K562 (cell line): ENCODE results near the gene FBXO11. TPM values are rescaled to one million over a fixed set of nuclear protein-coding genes. Genes with fewer than 3 reads are reported as not detected.
A peak's percentile ranks its signal among the peaks of the same experiment; 100 is the strongest.

Experiments
- ATAC-seq: fragments of 200-7000 bp; cut with Tn5 transposase; 3 replicates; pipeline ENCODE4 v1.9.1; 2020; ENCODE audit warnings: moderate library complexity
- BruUV-seq: library from RNA; stranded (reverse); fragments of 400-500 nt; replicated peaks from 2 replicates; lab custom pipeline; 2021; lab: Mats Ljungman, UMichigan
- CTCF ChIA-PET: fragments of 300-600 bp; formaldehyde crosslinking; extraction: SDS; loops from one replicate; lab custom pipeline; 2021; ENCODE audit warnings: low intra/inter-chr PET ratio; lab: Yijun Ruan, JAX
- POLR2A ChIA-PET: fragments of 300-600, 350-650 bp; sonication (Branson Sonifier 250); formaldehyde crosslinking; extraction: SDS; loops from one replicate; lab custom pipeline; 2021; ENCODE audit warnings: antibody characterized with exemption, inconsistent platforms; lab: Yijun Ruan, JAX
- DNase-seq, 4 experiments: peaks; one replicate each; pipeline versions ENCODE4 v3.0.0 to v3.0.0-alpha.2; 2011 to 2018; ENCODE audit warnings: low spot score in 3 of 4, mixed read lengths in 3 of 4; ENCODE audit errors: extremely low read depth in 1 of 4
- FAIRE-seq: peaks from 2 replicates; lab custom pipeline; 2011; peaks lifted over from hg19 to GRCh38; lab: Jason Lieb, UNC
- H2AFZ ChIP-seq: 2 replicates; pipeline ENCODE4 v1.6.0; 2011; ENCODE audit warnings: low read depth, low read length, control low read depth, inconsistent platforms
- H3K27ac ChIP-seq: fragments of 200-600 bp; 3 replicates; pipeline ENCODE4 v1.8.0; 2011; ENCODE audit warnings: low read depth, mild to moderate bottlenecking, control low read depth, inconsistent platforms, low read length, moderate library complexity, mixed read lengths; ENCODE audit errors: extremely low read depth
- H3K27me3 ChIP-seq, 2 experiments: fragments of 300-600 bp in 1 of 2; 2 replicates in 1 of 2; 3 replicates in 1 of 2; pipeline versions ENCODE4 v1.6.0 to v1.8.0; 2011; ENCODE audit warnings: inconsistent platforms in 2 of 2, low read length in 2 of 2, mild to moderate bottlenecking in 1 of 2, mixed read lengths in 1 of 2, moderate library complexity in 1 of 2; ENCODE audit not compliant: control insufficient read depth in 2 of 2, insufficient read depth in 2 of 2
- H3K36me3 ChIP-seq: fragments of 300-600 bp; 3 replicates; pipeline ENCODE4 v1.8.0; 2011; ENCODE audit warnings: mild to moderate bottlenecking, low read length, inconsistent platforms; ENCODE audit not compliant: control insufficient read depth, insufficient read depth
- H3K4me1 ChIP-seq, 2 experiments: fragments of 200-600 bp in 1 of 2; replicated peaks in 1 of 2; 2 replicates in 1 of 2; 3 replicates in 1 of 2; pipeline versions ENCODE4 v1.5.1 to v1.8.0; 2011; ENCODE audit warnings: inconsistent platforms in 2 of 2, low read length in 2 of 2, mild to moderate bottlenecking in 1 of 2, mixed read lengths in 1 of 2, moderate library complexity in 1 of 2; ENCODE audit not compliant: control insufficient read depth in 2 of 2, insufficient read depth in 2 of 2
- H3K4me2 ChIP-seq: 2 replicates; pipeline ENCODE4 v1.6.1; 2011; ENCODE audit warnings: low read length, control low read depth, inconsistent platforms, mixed read lengths; ENCODE audit not compliant: insufficient read depth
- H3K4me3 ChIP-seq: fragments of 200-600 bp; sonication (generic), shearing (Covaris generic); 2 replicates; pipeline ENCODE4 v1.5.1; 2016; ENCODE audit warnings: control low read depth, inconsistent platforms
- H3K79me2 ChIP-seq: fragments of 200-600 bp; 3 replicates; pipeline ENCODE4 v1.8.0; 2011; ENCODE audit warnings: low read length, inconsistent platforms; ENCODE audit not compliant: control insufficient read depth, insufficient read depth
- H3K9ac ChIP-seq, 2 experiments: 2 replicates each; pipeline versions ENCODE4 v1.6.0 to v1.6.1; 2011; ENCODE audit warnings: low read depth in 2 of 2, low read length in 2 of 2, control low read depth in 1 of 2, inconsistent platforms in 1 of 2, mild to moderate bottlenecking in 1 of 2, mixed read lengths in 1 of 2; ENCODE audit not compliant: insufficient read depth in 1 of 2
- H3K9me1 ChIP-seq: one replicate; pipeline ENCODE4 v1.6.0; 2011; ENCODE audit warnings: inconsistent platforms, mild to moderate bottlenecking, low read length, moderate library complexity; ENCODE audit not compliant: control insufficient read depth, insufficient read depth
- H3K9me3 ChIP-seq: replicated peaks from 2 replicates; pipeline ENCODE4 v1.5.1; 2011; ENCODE audit warnings: low read depth, low read length, inconsistent platforms; ENCODE audit not compliant: control insufficient read depth, insufficient read depth
- H4K20me1 ChIP-seq: replicated peaks from 2 replicates; pipeline ENCODE4 v1.6.1; 2011; ENCODE audit warnings: low read length, inconsistent platforms, mixed read lengths; ENCODE audit not compliant: control insufficient read depth, insufficient read depth
- C11orf30 ChIP-seq: fragments of 450-650 bp; IDR thresholded peaks from 2 replicates; pipeline ENCODE4 v1.6.1; 2016; ENCODE audit warnings: low read depth, mild to moderate bottlenecking
- CHD4 ChIP-seq: fragments of 200-600 bp; sonication (generic); IDR thresholded peaks from 3 replicates; pipeline ENCODE4 v1.6.1; 2012; ENCODE audit warnings: low read depth, mild to moderate bottlenecking, mixed read lengths, low read length, inconsistent platforms; ENCODE audit not compliant: insufficient read depth, insufficient replicate concordance, poor library complexity, severe bottlenecking
- ELF1 ChIP-seq: fragments of 200-800 bp; sonication (Bioruptor generic); IDR thresholded peaks from 2 replicates; pipeline ENCODE4 v1.6.1; 2016; ENCODE audit warnings: missing genetic modification characterization, missing compliant biosample characterization
- TRIM28 ChIP-seq: fragments of 450-650 bp; IDR thresholded peaks from 2 replicates; pipeline ENCODE4 v1.6.1; 2017
- XRCC5 ChIP-seq: fragments of 200-400 bp; formaldehyde crosslinking; IDR thresholded peaks from 2 replicates; pipeline ENCODE4 v1.6.1; 2017; ENCODE audit warnings: low read depth, mild to moderate bottlenecking, low read length
- ZFP1 ChIP-seq: fragments of 450-650 bp; formaldehyde crosslinking; IDR thresholded peaks from 2 replicates; pipeline ENCODE4 v1.4.0; 2020; ENCODE audit warnings: mild to moderate bottlenecking, mixed read lengths
- ZNF41 ChIP-seq: fragments of 250-450 bp; sonication (Bioruptor Pico); conservative IDR thresholded peaks from 2 replicates; pipeline ENCODE4 v1.4.0; 2020; ENCODE audit warnings: mild to moderate bottlenecking
- ZNF766 ChIP-seq: fragments of 200-800 bp; sonication (Bioruptor generic); conservative IDR thresholded peaks from 2 replicates; pipeline ENCODE4 v1.6.1; 2016; ENCODE audit warnings: missing genetic modification characterization, missing compliant biosample characterization
- WGBS: fragments of 100-300 bp; shearing (Covaris generic); methylation state at CpG from one replicate; pipeline ENCODE4 v1.1.6; 2016; ENCODE audit warnings: low coverage, mixed read lengths; ENCODE audit not compliant: insufficient coverage; ENCODE audit errors: missing lambda C conversion rate; 5-methylcytosine and 5-hydroxymethylcytosine counted together
- in situ Hi-C: fragments of 300-500 bp; cut with MboI; formaldehyde crosslinking; loops from 4 replicates; pipeline ENCODE4 v1.15.0; 2018; ENCODE audit warnings: inconsistent platforms, mixed read lengths
- intact Hi-C: fragments of 100-400 bp; cut with micrococcal nuclease; formaldehyde crosslinking; loops from 2 replicates; pipeline ENCODE4 v1.14.2; 2022
- polyA plus RNA-seq, 8 experiments: library from polyadenylated mRNA; depleted of rRNA in 4 of 8; stranded (reverse) in 5 of 8; unstranded in 3 of 8; fragments of >200 nt; fragmentation: Nextera tagmentation in 2 of 8; fragmentation: Illumina TruSeq in 1 of 8; extraction: Ambion mirVana in 2 of 8; extraction: Trizol in 1 of 8; gene quantifications; 2 replicates each; pipeline versions ENCODE4 v1.2.1 to v1.2.3, GENCODE V29; 2011 to 2014; ENCODE audit warnings: inconsistent platforms in 1 of 8, missing spikeins in 1 of 8
- total RNA-seq, 7 experiments: library from RNA; depleted of rRNA in 6 of 7; stranded (reverse); fragments of >200 nt in 6 of 7; fragmentation: Illumina TruSeq in 2 of 7; extraction: Trizol in 2 of 7; gene quantifications; 2 replicates each; pipeline versions ENCODE4 v1.2.1 to v1.2.3, GENCODE V29; 2011 to 2021; ENCODE audit warnings: low replicate concordance in 1 of 7
- TF ChIP-seq, protein P1 (sequence below): fragments of 450-650 bp; IDR thresholded peaks from 2 replicates; pipeline ENCODE4 v1.6.1; 2016; ENCODE audit warnings: antibody characterized with exemption
- TF ChIP-seq, protein P2 (sequence below), 2 experiments: IDR thresholded peaks; 2 replicates each; pipeline ENCODE4 v1.6.1; 2012; ENCODE audit warnings: improper control_type of control experiment in 2 of 2, low read depth in 2 of 2, low read length in 2 of 2, borderline replicate concordance in 1 of 2
- TF ChIP-seq, protein P3 (sequence below): fragments of 450-650 bp; conservative IDR thresholded peaks from 2 replicates; pipeline ENCODE4 v1.6.1; 2016; ENCODE audit warnings: missing genetic modification characterization, low read depth, mild to moderate bottlenecking, missing compliant biosample characterization, moderate library complexity
- TF ChIP-seq, protein P4 (sequence below): fragments of 250-450 bp; sonication (Bioruptor Pico); IDR thresholded peaks from 2 replicates; pipeline ENCODE4 v1.4.0; 2020; ENCODE audit warnings: mild to moderate bottlenecking, moderate library complexity, borderline replicate concordance

The FBXO11 gene
- total and polyA plus RNA-seq, 9 of the 15 experiments (the other 6 are each of a cell fraction or from before 2014, with no cell fraction given), result 8.8 to 44.5 (median 24.1) TPM

DNA sequence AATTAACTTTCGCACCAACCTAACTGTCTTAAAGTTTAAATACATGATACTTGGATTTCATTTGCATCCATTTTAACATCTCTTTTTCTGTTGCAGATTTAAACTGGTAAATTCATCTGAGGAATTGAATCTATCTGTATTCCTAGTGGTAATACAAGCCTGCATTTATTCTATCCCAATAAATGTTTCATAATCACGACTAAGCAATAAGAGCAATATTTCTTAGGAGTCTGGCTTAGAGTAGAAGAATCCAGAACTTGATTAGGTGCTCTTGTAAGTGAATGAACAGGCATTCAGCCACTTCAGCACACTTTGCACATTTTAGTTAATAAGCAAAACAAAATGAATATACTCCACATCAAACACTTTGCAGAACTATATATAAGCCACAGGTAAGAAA lies 96.4 kb downstream of the FBXO11 start:
- no peak overlapping the region for H3K4me2 ChIP-seq
- H4K20me1 ChIP-seq, result no peaks in the 10 kb centered on the region
- H3K9me1 ChIP-seq, result no peaks in the 10 kb centered on the region
- no peak overlapping the region for H3K27ac ChIP-seq
- intact Hi-C loops, result no loop called here
- TF ChIP-seq ZNF766 (CRISPR knock-in tag) (no peak), TRIM28 (no peak), C11orf30 (peak; percentile 15; the same call in 1 of the 2 replicates), CHD4 (no peak), ELF1 (tag) (0 out of 2 replicates have a peak, but pooled peaks have one; percentile 18), ZNF41 (no peak), XRCC5 (no peak), ZFP1 (no peak)
- TF ChIP-seq, protein P1, sequence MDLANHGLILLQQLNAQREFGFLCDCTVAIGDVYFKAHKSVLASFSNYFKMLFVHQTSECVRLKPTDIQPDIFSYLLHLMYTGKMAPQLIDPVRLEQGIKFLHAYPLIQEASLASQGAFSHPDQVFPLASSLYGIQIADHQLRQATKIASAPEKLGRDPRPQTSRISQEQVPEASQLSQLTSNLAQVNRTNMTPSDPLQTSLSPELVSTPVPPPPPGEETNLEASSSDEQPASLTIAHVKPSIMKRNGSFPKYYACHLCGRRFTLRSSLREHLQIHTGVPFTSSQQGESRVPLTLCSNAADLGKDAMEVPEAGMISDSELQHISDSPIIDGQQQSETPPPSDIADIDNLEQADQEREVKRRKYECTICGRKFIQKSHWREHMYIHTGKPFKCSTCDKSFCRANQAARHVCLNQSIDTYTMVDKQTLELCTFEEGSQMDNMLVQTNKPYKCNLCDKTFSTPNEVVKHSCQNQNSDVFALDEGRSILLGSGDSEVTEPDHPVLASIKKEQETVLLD, result no peak
- TF ChIP-seq, protein P2, sequence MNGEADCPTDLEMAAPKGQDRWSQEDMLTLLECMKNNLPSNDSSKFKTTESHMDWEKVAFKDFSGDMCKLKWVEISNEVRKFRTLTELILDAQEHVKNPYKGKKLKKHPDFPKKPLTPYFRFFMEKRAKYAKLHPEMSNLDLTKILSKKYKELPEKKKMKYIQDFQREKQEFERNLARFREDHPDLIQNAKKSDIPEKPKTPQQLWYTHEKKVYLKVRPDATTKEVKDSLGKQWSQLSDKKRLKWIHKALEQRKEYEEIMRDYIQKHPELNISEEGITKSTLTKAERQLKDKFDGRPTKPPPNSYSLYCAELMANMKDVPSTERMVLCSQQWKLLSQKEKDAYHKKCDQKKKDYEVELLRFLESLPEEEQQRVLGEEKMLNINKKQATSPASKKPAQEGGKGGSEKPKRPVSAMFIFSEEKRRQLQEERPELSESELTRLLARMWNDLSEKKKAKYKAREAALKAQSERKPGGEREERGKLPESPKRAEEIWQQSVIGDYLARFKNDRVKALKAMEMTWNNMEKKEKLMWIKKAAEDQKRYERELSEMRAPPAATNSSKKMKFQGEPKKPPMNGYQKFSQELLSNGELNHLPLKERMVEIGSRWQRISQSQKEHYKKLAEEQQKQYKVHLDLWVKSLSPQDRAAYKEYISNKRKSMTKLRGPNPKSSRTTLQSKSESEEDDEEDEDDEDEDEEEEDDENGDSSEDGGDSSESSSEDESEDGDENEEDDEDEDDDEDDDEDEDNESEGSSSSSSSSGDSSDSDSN (IDR thresholded peaks at IDR 0.05; ENCODE audit: borderline replicate concordance in 1 of 2, low read depth in 2 of 2, low read length in 2 of 2), result no peak
- TF ChIP-seq, protein P3, sequence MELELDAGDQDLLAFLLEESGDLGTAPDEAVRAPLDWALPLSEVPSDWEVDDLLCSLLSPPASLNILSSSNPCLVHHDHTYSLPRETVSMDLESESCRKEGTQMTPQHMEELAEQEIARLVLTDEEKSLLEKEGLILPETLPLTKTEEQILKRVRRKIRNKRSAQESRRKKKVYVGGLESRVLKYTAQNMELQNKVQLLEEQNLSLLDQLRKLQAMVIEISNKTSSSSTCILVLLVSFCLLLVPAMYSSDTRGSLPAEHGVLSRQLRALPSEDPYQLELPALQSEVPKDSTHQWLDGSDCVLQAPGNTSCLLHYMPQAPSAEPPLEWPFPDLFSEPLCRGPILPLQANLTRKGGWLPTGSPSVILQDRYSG (tag), result no peak
- TF ChIP-seq, protein P4, sequence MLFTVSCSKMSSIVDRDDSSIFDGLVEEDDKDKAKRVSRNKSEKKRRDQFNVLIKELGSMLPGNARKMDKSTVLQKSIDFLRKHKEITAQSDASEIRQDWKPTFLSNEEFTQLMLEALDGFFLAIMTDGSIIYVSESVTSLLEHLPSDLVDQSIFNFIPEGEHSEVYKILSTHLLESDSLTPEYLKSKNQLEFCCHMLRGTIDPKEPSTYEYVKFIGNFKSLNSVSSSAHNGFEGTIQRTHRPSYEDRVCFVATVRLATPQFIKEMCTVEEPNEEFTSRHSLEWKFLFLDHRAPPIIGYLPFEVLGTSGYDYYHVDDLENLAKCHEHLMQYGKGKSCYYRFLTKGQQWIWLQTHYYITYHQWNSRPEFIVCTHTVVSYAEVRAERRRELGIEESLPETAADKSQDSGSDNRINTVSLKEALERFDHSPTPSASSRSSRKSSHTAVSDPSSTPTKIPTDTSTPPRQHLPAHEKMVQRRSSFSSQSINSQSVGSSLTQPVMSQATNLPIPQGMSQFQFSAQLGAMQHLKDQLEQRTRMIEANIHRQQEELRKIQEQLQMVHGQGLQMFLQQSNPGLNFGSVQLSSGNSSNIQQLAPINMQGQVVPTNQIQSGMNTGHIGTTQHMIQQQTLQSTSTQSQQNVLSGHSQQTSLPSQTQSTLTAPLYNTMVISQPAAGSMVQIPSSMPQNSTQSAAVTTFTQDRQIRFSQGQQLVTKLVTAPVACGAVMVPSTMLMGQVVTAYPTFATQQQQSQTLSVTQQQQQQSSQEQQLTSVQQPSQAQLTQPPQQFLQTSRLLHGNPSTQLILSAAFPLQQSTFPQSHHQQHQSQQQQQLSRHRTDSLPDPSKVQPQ (CRISPR knock-in tag), result no peak
- in situ Hi-C loops, result no loop called here
- H3K4me3 ChIP-seq, result no peak overlapping the region
- H3K79me2 ChIP-seq, result no peaks in the 10 kb centered on the region
- CTCF ChIA-PET, result no interaction called here
- WGBS, result 93% methylated on average over 2 of the region's 2 CpGs
- no peaks in the 10 kb centered on the region for H3K9me3 ChIP-seq
- BruUV-seq, result no TSS peak
- no peak for DNase-seq
- peaks cover 93% of the 10 kb centered on the region for H3K36me3 ChIP-seq
- H2AFZ ChIP-seq, result no peak overlapping the region
- no peak overlapping the region for H3K9ac ChIP-seq
- FAIRE-seq, result no peak
- ATAC-seq, result no peak
- H3K27me3 ChIP-seq, result no peaks in the 10 kb centered on the region
- POLR2A ChIA-PET, result no interaction called here
- no peaks in the 10 kb centered on the region for H3K4me1 ChIP-seq
